Measurements from ENCODE around the gene DDIAS.

The DDIAS gene

DNA sequence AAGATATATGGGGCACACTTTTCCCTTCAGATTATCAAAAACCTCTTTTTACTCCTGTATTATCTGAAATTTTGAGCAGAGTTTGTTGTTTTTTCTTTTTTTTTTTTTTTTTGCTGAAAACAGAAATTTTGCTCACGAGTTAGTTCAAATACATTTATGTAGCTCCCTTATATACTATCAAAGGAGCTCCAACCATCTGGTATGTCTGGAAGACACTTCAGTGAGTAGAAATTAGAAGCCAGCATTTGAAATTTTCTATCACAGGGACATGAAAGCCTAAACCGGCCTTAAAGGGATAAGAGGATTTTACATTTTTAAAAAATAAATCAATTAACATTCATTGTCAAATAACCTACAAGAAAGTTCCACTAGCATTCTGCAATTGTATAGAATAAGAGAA, 73.3 kb downstream of the DDIAS start:
- no peak for DNase-seq

DNA sequence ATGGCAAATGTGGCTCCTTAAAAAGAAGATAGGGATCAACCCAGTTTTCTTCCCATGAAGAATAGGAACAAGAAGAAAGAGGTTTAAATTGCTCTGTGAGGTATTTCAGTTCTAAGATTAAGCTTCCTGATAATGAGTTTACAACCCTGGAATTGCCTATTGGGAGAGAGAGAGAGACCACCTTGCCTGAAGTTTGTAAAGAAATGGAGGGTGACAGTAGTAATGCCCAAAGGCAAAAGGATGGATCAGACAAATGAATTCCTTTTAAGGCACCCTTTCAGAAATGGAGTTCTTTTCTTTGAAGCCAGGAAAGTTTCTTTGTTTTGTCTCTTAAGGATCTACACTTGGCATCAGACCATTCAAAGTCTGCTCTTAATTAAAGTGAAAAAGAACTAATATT, 74.3 kb downstream of the DDIAS start:
- DNase-seq = no peak

DNA sequence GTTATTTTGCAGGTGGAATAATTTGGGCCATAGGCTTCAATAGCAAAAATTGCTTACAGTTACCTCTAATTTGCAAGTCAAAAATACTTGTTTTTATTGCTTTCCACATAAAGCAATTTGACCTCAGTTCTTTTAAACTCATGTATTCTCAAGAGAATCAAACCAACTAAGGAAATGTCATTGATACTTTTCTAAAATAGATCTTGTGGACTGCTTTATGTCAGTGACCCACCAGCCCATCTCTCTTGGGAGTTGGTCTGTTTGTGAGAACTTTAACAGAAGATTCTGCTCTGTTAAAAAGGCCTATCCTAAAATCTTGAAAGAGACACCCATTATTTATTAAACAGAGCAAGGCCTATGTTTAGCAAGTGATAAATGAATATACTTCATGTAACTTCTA, 75.2 kb downstream of the DDIAS start:
- DNase-seq = no peak

DNA sequence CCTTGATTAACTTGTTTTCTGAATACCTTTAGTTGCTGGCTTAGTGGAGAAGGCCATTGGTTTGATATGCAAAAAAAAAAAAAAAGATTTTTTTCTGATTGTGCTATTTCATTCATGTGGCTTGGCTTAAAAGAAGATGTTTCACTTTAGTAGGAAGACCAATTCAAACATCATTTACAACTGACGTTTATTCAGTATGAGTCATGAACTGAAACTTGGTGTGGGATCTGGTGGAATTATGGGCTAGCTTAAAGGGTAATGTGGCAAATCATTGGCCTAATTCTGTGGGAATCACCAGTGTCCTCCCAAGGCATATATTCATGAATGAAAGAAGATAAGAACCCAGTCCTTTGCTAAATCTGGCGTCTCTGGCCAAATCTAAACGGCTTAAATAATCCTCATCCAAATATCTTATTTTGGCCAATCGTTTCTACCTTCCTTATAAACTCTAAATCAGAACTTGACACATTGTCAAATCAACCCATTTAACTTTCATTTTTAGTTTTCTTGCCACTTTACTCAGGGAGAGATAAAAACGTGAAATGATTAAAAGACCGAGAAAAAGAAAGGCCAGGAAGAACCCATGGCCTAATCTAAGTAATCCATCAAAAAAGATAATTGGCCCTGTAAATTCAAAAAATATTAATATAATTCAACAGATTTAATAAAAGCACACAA, 77.0 kb downstream of the DDIAS start:
- no peak for DNase-seq

DNA sequence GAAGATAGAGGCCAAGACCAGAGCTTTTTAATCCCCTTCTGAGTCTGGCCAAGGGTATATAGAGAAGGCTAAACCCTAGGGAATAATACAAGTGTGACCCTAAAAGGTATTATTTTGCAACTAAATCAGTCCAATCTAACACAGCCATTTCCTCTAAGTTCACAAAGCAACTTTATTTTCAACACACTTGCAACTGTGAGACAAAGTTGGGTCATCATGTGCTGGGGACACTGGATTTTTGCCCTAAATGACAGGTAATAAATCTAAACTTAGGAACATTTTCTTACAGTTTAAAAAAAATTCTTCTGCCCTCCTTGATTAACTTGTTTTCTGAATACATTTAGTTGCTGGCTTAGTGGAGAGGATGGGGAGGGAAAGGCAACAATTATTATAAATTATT, 78.3 kb downstream of the DDIAS start:
- no peak for DNase-seq

DNA sequence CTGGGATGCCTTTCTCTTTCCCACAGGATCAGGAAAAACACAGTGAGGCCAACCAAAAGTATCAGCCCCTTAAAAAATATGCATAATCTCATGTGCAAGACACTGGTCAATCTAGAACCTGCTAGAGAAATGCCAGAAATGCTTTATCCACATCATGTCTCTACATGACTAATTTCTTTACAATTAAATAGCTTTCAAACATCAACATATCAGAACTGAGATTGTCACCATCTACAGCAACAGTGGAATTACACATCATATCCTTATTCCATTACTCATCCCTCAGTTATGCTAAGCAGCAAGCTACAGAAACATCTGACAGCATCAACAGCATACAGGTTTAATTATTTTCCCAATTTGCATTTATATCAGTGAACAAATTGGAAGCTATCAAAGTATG, 78.8 kb downstream of the DDIAS start:
- DNase-seq = no peak

DNA sequence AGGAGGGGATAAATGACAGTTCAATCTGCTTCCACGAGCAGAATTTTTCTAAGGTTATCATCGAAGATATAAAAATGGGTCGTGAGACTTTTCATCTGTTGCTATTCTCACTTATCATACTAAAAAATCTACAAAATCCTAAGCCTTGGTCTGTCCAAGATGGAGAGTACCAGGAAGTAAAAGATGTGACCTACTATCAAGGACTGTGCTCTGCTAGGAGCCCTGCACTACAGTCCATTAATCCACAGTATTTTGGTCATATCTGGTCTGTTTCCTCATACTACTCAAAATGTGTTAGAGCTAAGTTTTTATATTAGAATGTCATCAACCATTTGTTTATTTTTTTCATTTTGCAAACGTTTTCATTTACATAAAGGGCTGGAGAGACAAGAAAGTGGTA, 79.4 kb downstream of the DDIAS start:
- DNase-seq = no peak

DNA sequence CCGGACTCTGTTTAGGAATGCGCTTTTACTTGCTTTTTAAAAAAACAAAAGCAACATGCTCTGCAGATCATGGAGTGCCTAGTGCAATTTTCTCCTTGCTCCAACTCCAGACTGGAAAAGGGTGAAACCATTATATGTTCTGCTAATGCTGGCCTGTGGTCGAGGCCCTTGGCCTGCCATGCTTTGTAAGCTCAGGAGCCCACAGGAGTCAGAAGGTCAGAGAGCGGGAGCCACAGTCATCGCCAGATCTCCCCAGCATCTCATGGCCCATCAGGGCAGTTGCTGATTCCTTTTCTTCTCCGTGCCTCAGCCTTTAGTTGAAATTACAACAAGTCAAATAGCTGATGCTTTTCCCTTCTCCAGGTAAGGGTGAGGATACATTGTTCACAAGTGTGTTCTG, 80.3 kb downstream of the DDIAS start:
- DNase-seq = no peak

Data from stimulated activated naive CD4-positive, alpha-beta T cell (primary cell).